Testis (tissue), 2 donors: ENCODE results near the gene RAB35.

ENCODE experiments used
- CTCF ChIP-seq, 3 experiments: fragments of 450-650 bp in 2 of 3; fragments of 200-600 bp in 1 of 3; sonication (generic) in 1 of 3; IDR thresholded peaks; one replicate each; pipeline ENCODE4 v1.5.1; 2016 to 2019; ENCODE audit warnings: antibody characterized with exemption in 3 of 3, mild to moderate bottlenecking in 2 of 3, moderate library complexity in 1 of 3
- POLR2A ChIP-seq: fragments of 450-650 bp; IDR thresholded peaks from one replicate; pipeline ENCODE4 v1.6.1; 2017; ENCODE audit warnings: antibody characterized with exemption, mild to moderate bottlenecking, moderate library complexity

DNA sequence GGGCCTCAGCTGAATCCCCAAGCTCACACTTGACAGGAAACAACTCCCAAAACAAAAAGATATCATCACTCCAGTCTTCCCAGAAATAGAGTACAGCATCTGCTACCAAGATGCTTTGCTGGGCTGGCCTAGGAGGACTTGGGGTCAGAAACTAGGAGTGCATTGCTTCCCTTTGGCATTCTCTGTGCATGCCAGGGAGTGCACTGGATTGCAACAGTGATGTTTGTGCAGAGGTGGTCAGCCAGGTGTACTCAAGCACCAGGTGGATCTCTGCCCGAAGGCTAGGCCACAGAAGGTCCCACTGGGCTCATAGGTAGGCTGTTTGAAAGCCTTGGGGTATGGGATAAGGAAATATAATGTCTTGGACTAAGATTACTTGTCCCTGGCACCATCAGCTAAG lies 51.1 kb downstream of the RAB35 start:
- TF ChIP-seq CTCF (IDR thresholded peaks at IDR 0.05) (no peak), POLR2A (no peak)
